Non-pigmented ciliary epithelial cell (primary cell): Measurements from ENCODE around the gene CDH16.
"Not testable (repeated sequence)": the region's sequence is repeated elsewhere in the genome, so short reads cannot be mapped to it uniquely, and the experiment has no call there.

Experiments
- DNase-seq: peaks from one replicate; pipeline ENCODE4 v3.0.0-alpha.2; 2010; ENCODE audit warnings: low read depth

The CDH16 gene

GRCh38 chr16:66947302-66948065 lies 28.8 kb upstream of the CDH16 start:
- no peak for DNase-seq

GRCh38 chr16:66946974-66947301 lies 28.3 kb upstream of the CDH16 start:
- DNase-seq: no peak

- DNase-seq: no peak
Measured at GRCh38 chr16:66946541-66946940, 27.9 kb upstream of the CDH16 start.

- no peak for DNase-seq
Measured at GRCh38 chr16:66945939-66946338, 27.3 kb upstream of the CDH16 start.

GRCh38 chr16:66944971-66945370 lies 26.3 kb upstream of the CDH16 start:
- not testable (repeated sequence) for DNase-seq

- no peak for DNase-seq
Measured at GRCh38 chr16:66944054-66944441, 25.4 kb upstream of the CDH16 start.

GRCh38 chr16:66943426-66944053 lies 24.9 kb upstream of the CDH16 start:
- no peak for DNase-seq

GRCh38 chr16:66942981-66943380 lies 24.3 kb upstream of the CDH16 start:
- no peak for DNase-seq

GRCh38 chr16:66940236-66940635 lies 21.6 kb upstream of the CDH16 start:
- no peak for DNase-seq

- DNase-seq: no peak
Measured at GRCh38 chr16:66939366-66939765, 20.7 kb upstream of the CDH16 start.

GRCh38 chr16:66937725-66938337 lies 19.1 kb upstream of the CDH16 start:
- DNase-seq: no peak

- DNase-seq: no peak
Measured at GRCh38 chr16:66936889-66937554, 18.3 kb upstream of the CDH16 start.

GRCh38 chr16:66936462-66936861 lies 17.8 kb upstream of the CDH16 start:
- no peak for DNase-seq

GRCh38 chr16:66935314-66936011 lies 16.8 kb upstream of the CDH16 start, which contains the start of gene CES2:
Gene CES2, plus strand, starts transcription at chr16:66935516. Its CDS starts 120 bp downstream, at chr16:66935636.
- DNase-seq: no peak

GRCh38 chr16:66934839-66935313 lies 16.2 kb upstream of the CDH16 start:
- DNase-seq: not testable (repeated sequence)

GRCh38 chr16:66934138-66934838 lies 15.6 kb upstream of the CDH16 start, which contains the start of gene CIAO2B:
Gene CIAO2B, minus strand, starts transcription at chr16:66934402. Its CDS starts 38 bp downstream, at chr16:66934364.
- DNase-seq: no peak

GRCh38 chr16:66933776-66934137 lies 15.1 kb upstream of the CDH16 start:
- no peak for DNase-seq

GRCh38 chr16:66932076-66932475 lies 13.4 kb upstream of the CDH16 start:
- no peak for DNase-seq

- no peak for DNase-seq
Measured at GRCh38 chr16:66931665-66932064, 13.0 kb upstream of the CDH16 start.

- no peak for DNase-seq
Measured at GRCh38 chr16:66930189-66930588, 11.5 kb upstream of the CDH16 start.

- no peak for DNase-seq
Measured at GRCh38 chr16:66928702-66929388, 10.2 kb upstream of the CDH16 start.
